Parathyroid adenoma (tissue), 2 donors: Measurements from ENCODE around the gene PRKACA.
A peak's percentile ranks its signal among the peaks of the same experiment; 100 is the strongest.

ENCODE experiments used
- H2AFZ ChIP-seq: fragments of 300-600 bp; sonication (generic); one replicate; pipeline ENCODE4 v1.7.0; 2017; ENCODE audit warnings: antibody characterized with exemption, mild to moderate bottlenecking
- H3K27ac ChIP-seq: fragments of 300-600 bp; sonication (generic); one replicate; pipeline ENCODE4 v1.7.0; 2017
- H3K27me3 ChIP-seq: fragments of 300-600 bp; sonication (generic); one replicate; pipeline ENCODE4 v1.7.0; 2017; ENCODE audit warnings: low read length; ENCODE audit not compliant: control insufficient read depth, insufficient read depth
- H3K36me3 ChIP-seq: fragments of 300-600 bp; sonication (generic); one replicate; pipeline ENCODE4 v1.7.0; 2017; ENCODE audit warnings: low read length; ENCODE audit not compliant: control insufficient read depth, insufficient read depth
- H3K4me1 ChIP-seq: fragments of 300-600 bp; sonication (generic); one replicate; pipeline ENCODE4 v1.7.0; 2017; ENCODE audit warnings: control low read depth
- H3K4me2 ChIP-seq: fragments of 300-600 bp; sonication (generic); one replicate; pipeline ENCODE4 v1.7.0; 2017; ENCODE audit warnings: low read length
- H3K4me3 ChIP-seq: fragments of 300-600 bp; sonication (generic); one replicate; pipeline ENCODE4 v1.7.0; 2017; ENCODE audit warnings: low read depth, low read length
- H3K79me2 ChIP-seq: fragments of 300-600 bp; sonication (generic); one replicate; pipeline ENCODE4 v1.7.0; 2017; ENCODE audit warnings: control low read depth
- H3K9ac ChIP-seq: fragments of 300-600 bp; sonication (generic); one replicate; pipeline ENCODE4 v1.7.0; 2017; ENCODE audit warnings: mild to moderate bottlenecking
- H3K9me3 ChIP-seq: fragments of 300-600 bp; sonication (generic); one replicate; pipeline ENCODE4 v1.7.0; 2017; ENCODE audit warnings: low read length; ENCODE audit not compliant: control insufficient read depth
- CTCF ChIP-seq: fragments of 300-600 bp; sonication (generic); IDR thresholded peaks from one replicate; pipeline ENCODE4 v1.7.0; 2017; ENCODE audit warnings: antibody characterized with exemption, mild to moderate bottlenecking
- donor health status: primary hyperparathyroidism.

Gene PRKACA

DNA sequence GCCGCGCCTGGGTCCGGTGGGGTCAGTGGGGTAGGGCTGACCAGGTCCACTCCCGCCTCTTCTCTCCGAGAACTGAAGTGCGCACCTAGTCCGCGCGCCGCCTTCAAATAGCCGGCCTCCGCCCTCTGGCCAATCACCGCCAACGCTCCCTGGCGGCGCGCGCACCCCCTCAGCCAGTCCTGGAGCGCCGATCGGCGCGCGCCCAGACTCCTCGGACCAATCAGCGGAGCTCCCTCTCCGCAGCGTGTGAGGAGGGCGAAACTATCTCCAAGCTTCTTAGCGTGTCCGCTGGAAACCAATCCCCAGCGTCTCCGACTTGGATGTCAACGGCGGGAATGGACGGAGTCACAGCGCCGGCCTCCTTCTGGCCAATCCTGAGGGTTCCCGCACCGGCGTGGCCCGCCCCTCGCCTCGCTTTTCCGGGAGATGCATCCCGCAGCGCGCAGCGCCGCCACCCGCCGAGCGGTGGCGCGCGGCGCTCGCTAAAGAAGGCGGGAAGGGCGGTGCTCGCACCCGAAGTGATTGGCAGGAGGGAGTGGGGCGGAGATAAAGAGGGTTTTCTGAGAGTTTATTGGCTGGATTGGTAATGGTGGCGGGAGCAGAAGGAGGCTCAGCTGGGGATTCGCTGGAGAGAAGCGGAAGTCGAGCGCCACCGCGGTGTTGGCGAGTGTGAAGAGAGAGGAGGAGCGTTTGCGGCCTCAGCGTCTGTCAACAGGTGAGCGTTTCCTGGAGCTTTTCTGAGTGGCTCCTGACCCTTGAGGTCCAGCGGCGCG lies 19.1 kb upstream of the PRKACA start, which contains the start of gene ASF1B:
ASF1B (minus strand) TSS at position 81 of the 773 bp plus-strand sequence. CDS start 133 bp downstream, outside the sequence.
- Histone ChIP-seq H3K4me1 (no peaks in the 10 kb centered on the region), H3K9me3 (no peaks in the 10 kb centered on the region), H3K27me3 (no peaks in the 10 kb centered on the region), H3K4me3 (peak within 1 kb of the TSS; percentile 82), H3K36me3 (no peaks in the 10 kb centered on the region), H3K27ac (peak within 1 kb of the TSS; percentile 66), H2AFZ (peak within 1 kb of the TSS; percentile 95), H3K79me2 (no peaks in the 10 kb centered on the region), H3K9ac (no peak within 1 kb of the TSS), H3K4me2 (peak within 1 kb of the TSS; percentile 93)
- peak; percentile 93 for TF ChIP-seq CTCF

- Histone ChIP-seq H3K27ac (no peak overlapping the region), H3K4me1 (no peaks in the 10 kb centered on the region), H3K27me3 (no peaks in the 10 kb centered on the region), H3K9ac (no peak overlapping the region), H3K4me2 (peak overlapping the region; percentile 73), H3K36me3 (no peaks in the 10 kb centered on the region), H3K79me2 (no peaks in the 10 kb centered on the region), H3K4me3 (peak overlapping the region; percentile 35), H3K9me3 (no peaks in the 10 kb centered on the region), H2AFZ (peak overlapping the region; percentile 74)
- TF ChIP-seq CTCF: no peak
Observed at GRCh38 chr19:14135985-14136508, 18.5 kb upstream of the PRKACA start.

- Histone ChIP-seq H3K27me3 (no peaks in the 10 kb centered on the region), H3K4me2 (no peak overlapping the region), H2AFZ (no peak overlapping the region), H3K9me3 (no peaks in the 10 kb centered on the region), H3K4me1 (no peaks in the 10 kb centered on the region), H3K36me3 (no peaks in the 10 kb centered on the region), H3K9ac (no peak overlapping the region), H3K27ac (no peak overlapping the region), H3K4me3 (no peak overlapping the region), H3K79me2 (no peaks in the 10 kb centered on the region)
- no peak for TF ChIP-seq CTCF
Observed at GRCh38 chr19:14135355-14135754, 17.8 kb upstream of the PRKACA start.

DNA sequence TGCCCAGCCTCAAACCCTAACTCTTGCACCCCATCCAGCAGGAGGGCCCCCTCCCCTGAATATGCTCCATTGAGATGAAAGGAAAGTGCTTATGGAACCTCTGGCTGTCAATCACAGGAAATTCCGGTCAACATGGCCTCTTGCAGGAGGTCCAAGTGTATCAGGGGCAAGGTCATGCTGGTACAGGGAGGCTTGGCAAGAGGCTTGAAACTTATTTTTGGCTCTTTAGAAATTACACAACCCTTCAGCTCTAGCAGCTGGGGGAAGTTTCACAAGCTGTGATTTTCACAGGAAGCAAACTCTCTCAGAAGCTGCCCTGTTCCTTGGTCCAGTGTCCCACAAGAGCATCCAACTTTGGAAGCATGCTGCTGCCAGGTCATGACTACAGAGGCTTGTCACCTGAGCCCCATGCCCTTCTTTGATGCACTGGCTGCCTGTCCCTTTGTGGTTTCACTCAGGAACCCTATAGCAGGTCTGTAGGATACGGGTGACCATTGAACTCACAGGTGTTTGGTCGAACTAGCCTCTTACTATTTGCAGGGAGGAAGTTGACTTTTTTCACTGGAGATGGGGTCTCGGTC lies 10.5 kb upstream of the PRKACA start:
- Histone ChIP-seq H3K4me3 (no peak overlapping the region), H2AFZ (no peak overlapping the region), H3K27ac (no peak overlapping the region), H3K27me3 (no peaks in the 10 kb centered on the region), H3K79me2 (no peaks in the 10 kb centered on the region), H3K4me2 (no peak overlapping the region), H3K9ac (no peak overlapping the region), H3K36me3 (no peaks in the 10 kb centered on the region), H3K4me1 (peaks cover 2% of the 10 kb centered on the region), H3K9me3 (no peaks in the 10 kb centered on the region)
- no peak for TF ChIP-seq CTCF
